ENCODE measurements around the gene PTH2R. TPM values are rescaled to one million over a fixed set of nuclear protein-coding genes. Genes with fewer than 3 reads are reported as not detected.

PTH2R gene
- total and polyA plus RNA-seq, 2 experiments from 2014 or later: 0.18 to 0.38 TPM

DNA sequence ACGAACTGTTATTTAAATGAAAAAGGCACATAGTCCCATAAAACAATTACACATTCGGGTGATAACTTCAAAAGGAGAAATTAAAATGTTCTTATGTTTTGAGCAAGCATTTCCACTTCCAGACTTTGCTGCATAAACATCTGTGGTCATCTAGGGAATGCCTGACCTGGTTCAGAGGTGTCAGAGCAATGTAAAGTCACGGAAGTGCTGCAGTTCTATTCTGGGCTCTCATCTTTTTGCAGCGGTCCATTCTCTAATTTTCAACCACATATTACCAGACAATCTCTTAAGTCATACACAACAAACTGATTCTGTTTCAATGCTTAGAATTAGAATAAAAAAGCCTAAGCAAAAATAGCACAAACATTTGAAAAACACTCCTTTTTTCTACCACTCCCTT is 22.0 kb upstream of the PTH2R start:
- TF ChIP-seq CREB1 (CRISPR knock-in tag; IDR thresholded peaks at IDR 0.05; ENCODE audit: low read depth): no peak
- no peak for TF ChIP-seq ETS1 (IDR thresholded peaks at IDR 0.05)
- TF ChIP-seq, protein P1, sequence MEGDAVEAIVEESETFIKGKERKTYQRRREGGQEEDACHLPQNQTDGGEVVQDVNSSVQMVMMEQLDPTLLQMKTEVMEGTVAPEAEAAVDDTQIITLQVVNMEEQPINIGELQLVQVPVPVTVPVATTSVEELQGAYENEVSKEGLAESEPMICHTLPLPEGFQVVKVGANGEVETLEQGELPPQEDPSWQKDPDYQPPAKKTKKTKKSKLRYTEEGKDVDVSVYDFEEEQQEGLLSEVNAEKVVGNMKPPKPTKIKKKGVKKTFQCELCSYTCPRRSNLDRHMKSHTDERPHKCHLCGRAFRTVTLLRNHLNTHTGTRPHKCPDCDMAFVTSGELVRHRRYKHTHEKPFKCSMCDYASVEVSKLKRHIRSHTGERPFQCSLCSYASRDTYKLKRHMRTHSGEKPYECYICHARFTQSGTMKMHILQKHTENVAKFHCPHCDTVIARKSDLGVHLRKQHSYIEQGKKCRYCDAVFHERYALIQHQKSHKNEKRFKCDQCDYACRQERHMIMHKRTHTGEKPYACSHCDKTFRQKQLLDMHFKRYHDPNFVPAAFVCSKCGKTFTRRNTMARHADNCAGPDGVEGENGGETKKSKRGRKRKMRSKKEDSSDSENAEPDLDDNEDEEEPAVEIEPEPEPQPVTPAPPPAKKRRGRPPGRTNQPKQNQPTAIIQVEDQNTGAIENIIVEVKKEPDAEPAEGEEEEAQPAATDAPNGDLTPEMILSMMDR (conservative IDR thresholded peaks at IDR 0.05; ENCODE audit: low read depth in 2 of 2): no peak
- no peak for TF ChIP-seq JUNB (IDR thresholded peaks at IDR 0.05; ENCODE audit: unreplicated experiment)
- TF ChIP-seq EZH2 (IDR thresholded peaks at IDR 0.05; ENCODE audit: low read depth, unreplicated experiment): no peak
- no peak for TF ChIP-seq NANOG (IDR thresholded peaks at IDR 0.05; ENCODE audit: borderline replicate concordance)
- DNase-seq (ENCODE audit: low spot score): no peak
- no peaks in the 10 kb centered on the region for H3K36me3 Mint-ChIP-seq (ENCODE audit: low read depth)

GRCh38 chr2:208386541-208386940 is 20.1 kb upstream of the PTH2R start:
- Histone ChIP-seq H3K4me3 (no peak overlapping the region), H3F3A (replicated peaks; ENCODE audit: low read depth) (no peaks in the 10 kb centered on the region), H3K27me3 (ENCODE audit: insufficient read depth) (no peaks in the 10 kb centered on the region), H4K20me1 (replicated peaks; ENCODE audit: insufficient read depth) (no peaks in the 10 kb centered on the region), H3K9me2 (ENCODE audit: insufficient read depth) (no peaks in the 10 kb centered on the region), H3K27ac (ENCODE audit: low read depth) (no peak overlapping the region), H3K4me2 (no peak overlapping the region), H3K4me1 (ENCODE audit: insufficient read depth) (no peaks in the 10 kb centered on the region), H3K36me3 (ENCODE audit: insufficient read depth) (no peaks in the 10 kb centered on the region), H3K79me2 (replicated peaks; ENCODE audit: insufficient read depth) (no peaks in the 10 kb centered on the region), H2AFZ (no peak overlapping the region)
- Mint-ChIP-seq H3K4me1 (no peaks in the 10 kb centered on the region), H3K9me3 (no peaks in the 10 kb centered on the region; the same call in 2 of the 3 replicates), H3K4me3 (no peak overlapping the region), H3K36me3 (ENCODE audit: low read depth) (no peaks in the 10 kb centered on the region; the same call in 2 of the 3 replicates), H3K27ac (no peak overlapping the region), H3K27me3 (ENCODE audit: insufficient read depth, low read depth, poor library complexity) (peaks cover 2% of the 10 kb centered on the region)
- DNase-seq (ENCODE audit: low spot score): no peak
- no peak for ATAC-seq
- TF ChIP-seq ETS1 (IDR thresholded peaks at IDR 0.05) (no peak), EZH2 (IDR thresholded peaks at IDR 0.05; ENCODE audit: low read depth, unreplicated experiment) (no peak), STAT1 (IDR thresholded peaks at IDR 0.05; ENCODE audit: unreplicated experiment) (no peak), POLR2AphosphoS5 (IDR thresholded peaks at IDR 0.05; ENCODE audit: low read depth) (no peak), EZH2phosphoT487 (IDR thresholded peaks at IDR 0.05; ENCODE audit: unreplicated experiment) (no peak)
- TF ChIP-seq, protein P2, sequence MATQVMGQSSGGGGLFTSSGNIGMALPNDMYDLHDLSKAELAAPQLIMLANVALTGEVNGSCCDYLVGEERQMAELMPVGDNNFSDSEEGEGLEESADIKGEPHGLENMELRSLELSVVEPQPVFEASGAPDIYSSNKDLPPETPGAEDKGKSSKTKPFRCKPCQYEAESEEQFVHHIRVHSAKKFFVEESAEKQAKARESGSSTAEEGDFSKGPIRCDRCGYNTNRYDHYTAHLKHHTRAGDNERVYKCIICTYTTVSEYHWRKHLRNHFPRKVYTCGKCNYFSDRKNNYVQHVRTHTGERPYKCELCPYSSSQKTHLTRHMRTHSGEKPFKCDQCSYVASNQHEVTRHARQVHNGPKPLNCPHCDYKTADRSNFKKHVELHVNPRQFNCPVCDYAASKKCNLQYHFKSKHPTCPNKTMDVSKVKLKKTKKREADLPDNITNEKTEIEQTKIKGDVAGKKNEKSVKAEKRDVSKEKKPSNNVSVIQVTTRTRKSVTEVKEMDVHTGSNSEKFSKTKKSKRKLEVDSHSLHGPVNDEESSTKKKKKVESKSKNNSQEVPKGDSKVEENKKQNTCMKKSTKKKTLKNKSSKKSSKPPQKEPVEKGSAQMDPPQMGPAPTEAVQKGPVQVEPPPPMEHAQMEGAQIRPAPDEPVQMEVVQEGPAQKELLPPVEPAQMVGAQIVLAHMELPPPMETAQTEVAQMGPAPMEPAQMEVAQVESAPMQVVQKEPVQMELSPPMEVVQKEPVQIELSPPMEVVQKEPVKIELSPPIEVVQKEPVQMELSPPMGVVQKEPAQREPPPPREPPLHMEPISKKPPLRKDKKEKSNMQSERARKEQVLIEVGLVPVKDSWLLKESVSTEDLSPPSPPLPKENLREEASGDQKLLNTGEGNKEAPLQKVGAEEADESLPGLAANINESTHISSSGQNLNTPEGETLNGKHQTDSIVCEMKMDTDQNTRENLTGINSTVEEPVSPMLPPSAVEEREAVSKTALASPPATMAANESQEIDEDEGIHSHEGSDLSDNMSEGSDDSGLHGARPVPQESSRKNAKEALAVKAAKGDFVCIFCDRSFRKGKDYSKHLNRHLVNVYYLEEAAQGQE (IDR thresholded peaks at IDR 0.05; ENCODE audit: unreplicated experiment): no peak

More for the DNA sequence above, 22.0 kb upstream of the PTH2R start:
- H3K4me3 ChIP-seq: no peak overlapping the region
- Mint-ChIP-seq H3K4me1 (no peaks in the 10 kb centered on the region), H3K9me3 (no peaks in the 10 kb centered on the region), H3K27me3 (ENCODE audit: insufficient read depth, low read depth, poor library complexity) (peaks cover 2% of the 10 kb centered on the region), H3K4me3 (no peak overlapping the region), H3K27ac (no peak overlapping the region)
- no peaks in the 10 kb centered on the region for H4K20me1 ChIP-seq (replicated peaks; ENCODE audit: insufficient read depth)
- no peaks in the 10 kb centered on the region for H3K27me3 ChIP-seq (ENCODE audit: insufficient read depth)
- H3K4me2 ChIP-seq: no peak overlapping the region
- H3K79me2 ChIP-seq (replicated peaks; ENCODE audit: insufficient read depth): no peaks in the 10 kb centered on the region
- H3K9me2 ChIP-seq (ENCODE audit: insufficient read depth): no peaks in the 10 kb centered on the region
- no peak overlapping the region for H2AFZ ChIP-seq
- H3K4me1 ChIP-seq (ENCODE audit: insufficient read depth): no peaks in the 10 kb centered on the region
- no peak overlapping the region for H3K27ac ChIP-seq (ENCODE audit: low read depth)
- no peak for ATAC-seq
- H3F3A ChIP-seq (replicated peaks; ENCODE audit: low read depth): no peaks in the 10 kb centered on the region
- H3K36me3 ChIP-seq (ENCODE audit: insufficient read depth): no peaks in the 10 kb centered on the region

Measured in GM23338 (cell line).